GM12891 (cell line): Measurements from ENCODE around the gene LRRC71.

Experiments used
- PAX5 ChIP-seq: IDR thresholded peaks from 2 replicates; pipeline ENCODE4 v1.6.1; 2011; ENCODE audit warnings: low read length, moderate library complexity, mild to moderate bottlenecking; ENCODE audit not compliant: insufficient read depth, severe bottlenecking
- POLR2A ChIP-seq: IDR thresholded peaks from 2 replicates; pipeline ENCODE4 v1.6.1; 2011; ENCODE audit warnings: low read depth, low read length, control low read depth
- POLR2AphosphoS5 ChIP-seq: IDR thresholded peaks from 2 replicates; pipeline ENCODE4 v1.6.1; 2011; ENCODE audit warnings: low read depth, low read length, control low read depth
- TAF1 ChIP-seq: IDR thresholded peaks from 2 replicates; pipeline ENCODE4 v1.6.1; 2011; ENCODE audit warnings: low read depth, low read length, control low read depth

GRCh38 chr1:156939786-156940334 lies 19.4 kb downstream of the LRRC71 start:
- no peak for TF ChIP-seq POLR2A
- no peak for TF ChIP-seq POLR2AphosphoS5
- no peak for TF ChIP-seq PAX5
- no peak for TF ChIP-seq TAF1
